ENCODE results near the gene TTYH1. TPM values are rescaled to one million over a fixed set of nuclear protein-coding genes. Genes with fewer than 3 reads are reported as not detected.
"Not testable (repeated sequence)": the region's sequence is repeated elsewhere in the genome, so short reads cannot be mapped to it uniquely, and the experiment has no call there.

The TTYH1 gene
- total and polyA plus RNA-seq, 2 of the 4 experiments (the other 2 are of a cell fraction), result not detected

DNA sequence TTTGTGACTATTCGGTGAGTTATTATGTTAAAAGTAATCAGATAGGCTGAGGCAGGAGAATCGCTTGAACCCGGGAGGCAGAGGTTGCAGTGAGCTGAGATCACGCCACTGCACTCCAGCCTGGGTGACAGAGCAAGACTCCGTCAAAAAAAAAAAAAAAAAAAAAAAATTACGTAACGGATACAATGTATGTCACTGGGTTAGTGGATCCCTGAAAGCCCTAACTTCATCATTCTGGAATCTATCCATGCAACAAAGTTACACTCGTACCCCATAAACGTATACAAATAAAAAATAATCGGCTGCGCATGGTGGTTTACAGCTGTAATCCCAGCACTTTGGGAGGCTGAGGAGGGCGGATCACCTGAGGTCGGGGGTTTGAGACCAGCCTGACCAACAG is 33.2 kb upstream of the TTYH1 start:
- dilution Hi-C loops (cut with HindIII; ENCODE audit: low sequenced_read_pairs, unreplicated experiment); H2BK5ac ChIP-seq (ENCODE audit: low read depth, low read length, poor library complexity, severe bottlenecking); POLR2A ChIA-PET (ENCODE audit: unreplicated experiment): not testable (repeated sequence)

More for the DNA sequence above, 33.2 kb upstream of the TTYH1 start:
- H3K9me1 ChIP-seq (ENCODE audit: insufficient read depth, low read length); intact Hi-C loops (cut with micrococcal nuclease); DNase-seq; H3K4me2 ChIP-seq (ENCODE audit: low read depth, low read length); H2BK15ac ChIP-seq (ENCODE audit: low read depth, low read length); H3K18ac ChIP-seq (ENCODE audit: low read depth, low read length); H3K56ac ChIP-seq (ENCODE audit: extremely low read depth, insufficient read depth, low read length); H3K4me3 ChIP-seq (ENCODE audit: insufficient read depth, low read depth, low read length); H2AFZ ChIP-seq (replicated peaks; ENCODE audit: low read length, poor library complexity); H4K91ac ChIP-seq (ENCODE audit: insufficient read depth, low read depth, low read length); H3K9me3 ChIP-seq (ENCODE audit: control insufficient read depth, insufficient read depth, low read length); H4K8ac ChIP-seq (ENCODE audit: low read depth in 2 of 2, low read length in 2 of 2); H3K27ac ChIP-seq (ENCODE audit: insufficient read depth, low read length); H4K5ac ChIP-seq (ENCODE audit: low read depth, low read length); H3K23ac ChIP-seq (ENCODE audit: low read depth, low read length); H3K27me3 ChIP-seq (ENCODE audit: control insufficient read depth, insufficient read depth, low read length); H4K20me1 ChIP-seq (ENCODE audit: insufficient read depth, low read length); H2BK20ac ChIP-seq (ENCODE audit: low read depth, low read length); H3K4me1 ChIP-seq (ENCODE audit: control insufficient read depth, insufficient read depth, low read length); BruUV-seq (replicated peaks); ATAC-seq (ENCODE audit: low read depth); H3K36me3 ChIP-seq (ENCODE audit: control insufficient read depth, insufficient read depth, low read length); H2BK120ac ChIP-seq (ENCODE audit: low read depth, low read length); H3K9ac ChIP-seq (ENCODE audit: low read depth, low read length); H3K14ac ChIP-seq (replicated peaks; ENCODE audit: low read depth, low read length); in situ Hi-C loops (cut with MboI; ENCODE audit: low sequenced_read_pairs); H2AK9ac ChIP-seq (replicated peaks; ENCODE audit: low read depth, low read length, poor library complexity); H3K4ac ChIP-seq (ENCODE audit: low read depth, low read length); H2AK5ac ChIP-seq (ENCODE audit: low read depth, low read length); H3K79me1 ChIP-seq (ENCODE audit: low read depth in 1 of 2, low read length in 2 of 2): not testable (repeated sequence)
- CTCF ChIA-PET, result interaction anchor here (2.1 kb wide), 1 partner anchor 9 kb away, joined by 7 read pairs; no protein-coding TSS in a partner anchor
- no CpG with 5 or more reads among the region's 13 CpGs for WGBS, 2 experiments (ENCODE audit: extremely low coverage in 2 of 2, insufficient read length in 1 of 2)

All from IMR-90 (cell line).